SK-N-SH (cell line): Measurements from ENCODE around the gene BOD1. TPM values are rescaled to one million over a fixed set of nuclear protein-coding genes. Genes with fewer than 3 reads are reported as not detected.

Experiments used
- CTCF ChIA-PET: fragments of 300-600, 350-600 bp; formaldehyde crosslinking; extraction: SDS; loops from one replicate; lab custom pipeline; 2021; lab: Yijun Ruan, JAX
- POLR2A ChIA-PET: fragments of 350-600 bp; sonication (Branson Sonifier 250); formaldehyde crosslinking; extraction: SDS; loops from one replicate; lab custom pipeline; 2020; ENCODE audit warnings: antibody characterized with exemption, inconsistent platforms; lab: Yijun Ruan, JAX
- DNase-seq: peaks from one replicate; pipeline ENCODE4 v3.0.0; 2012
- H2AFZ ChIP-seq: fragments of 200-600 bp; sonication (generic); 2 replicates; pipeline ENCODE4 v1.8.1; 2016; ENCODE audit warnings: antibody characterized with exemption, mild to moderate bottlenecking, low read depth
- H3F3A ChIP-seq: fragments of 200-600 bp; sonication (generic); replicated peaks from 2 replicates; pipeline ENCODE3; 2016; ENCODE audit warnings: antibody characterized with exemption, mild to moderate bottlenecking; ENCODE audit not compliant: insufficient read depth
- H3K27ac ChIP-seq, 2 experiments: fragments of 200-500 bp in 1 of 2; fragments of 200-600 bp in 1 of 2; sonication (Bioruptor generic) in 1 of 2; sonication (generic), shearing (Covaris generic) in 1 of 2; 2 replicates each; pipeline versions ENCODE4 v1.5.1 to v1.6.1; 2014 to 2016; ENCODE audit warnings: low read depth in 2 of 2, inconsistent platforms in 1 of 2, low read length in 1 of 2, mild to moderate bottlenecking in 1 of 2, mixed read lengths in 1 of 2
- H3K27me3 ChIP-seq: fragments of 200-600 bp; sonication (generic), shearing (Covaris generic); 2 replicates; pipeline ENCODE4 v1.6.1; 2016; ENCODE audit warnings: mixed run types; ENCODE audit not compliant: insufficient read depth
- H3K36me3 ChIP-seq, 2 experiments: fragments of 200-500 bp in 1 of 2; fragments of 200-600 bp in 1 of 2; sonication (Bioruptor generic) in 1 of 2; sonication (generic) in 1 of 2; replicated peaks in 1 of 2; 2 replicates each; pipeline versions ENCODE3 to v1.5.1; 2014 to 2016; ENCODE audit warnings: low read length in 1 of 2, mild to moderate bottlenecking in 1 of 2; ENCODE audit not compliant: insufficient read depth in 2 of 2, control insufficient read depth in 1 of 2
- H3K4me1 ChIP-seq, 2 experiments: fragments of 200-500 bp in 1 of 2; fragments of 200-600 bp in 1 of 2; sonication (Bioruptor generic) in 1 of 2; sonication (generic), shearing (Covaris generic) in 1 of 2; 2 replicates each; pipeline versions ENCODE4 v1.5.1 to v1.6.1; 2014 to 2016; ENCODE audit warnings: low read depth in 1 of 2, low read length in 1 of 2, mixed run types in 1 of 2; ENCODE audit not compliant: insufficient read depth in 2 of 2, control insufficient read depth in 1 of 2
- H3K4me2 ChIP-seq: fragments of 200-600 bp; sonication (generic), shearing (Covaris generic); 2 replicates; pipeline ENCODE4 v1.6.1; 2017; ENCODE audit warnings: mixed run types
- H3K4me3 ChIP-seq, 2 experiments: fragments of 200-500 bp in 1 of 2; fragments of 200-600 bp in 1 of 2; sonication (Bioruptor generic) in 1 of 2; sonication (generic), shearing (Covaris generic) in 1 of 2; 2 replicates each; pipeline versions ENCODE4 v1.5.1 to v1.8.1; 2014 to 2016; ENCODE audit warnings: low read depth in 2 of 2, inconsistent platforms in 1 of 2, low read length in 1 of 2, mild to moderate bottlenecking in 1 of 2, mixed read lengths in 1 of 2, moderate library complexity in 1 of 2
- H3K79me2 ChIP-seq: fragments of 200-600 bp; sonication (generic); 2 replicates; pipeline ENCODE4 v1.8.1; 2017; ENCODE audit warnings: mild to moderate bottlenecking; ENCODE audit not compliant: insufficient read depth
- H3K9ac ChIP-seq: fragments of 200-600 bp; sonication (generic); 2 replicates; pipeline ENCODE4 v1.6.1; 2017; ENCODE audit warnings: mixed run types
- H3K9me2 ChIP-seq: fragments of 200-600 bp; sonication (generic); 2 replicates; pipeline ENCODE4 v1.6.1; 2017; ENCODE audit warnings: mixed run types
- H3K9me3 ChIP-seq: fragments of 200-600 bp; sonication (generic); 2 replicates; pipeline ENCODE4 v1.6.1; 2017; ENCODE audit warnings: mixed run types, mild to moderate bottlenecking, moderate library complexity
- H4K20me1 ChIP-seq: fragments of 200-600 bp; sonication (generic); 2 replicates; pipeline ENCODE4 v1.6.1; 2017; ENCODE audit warnings: mild to moderate bottlenecking, mixed run types; ENCODE audit not compliant: insufficient read depth
- CTCF ChIP-seq: fragments of 200-600 bp; sonication (generic); IDR thresholded peaks from 2 replicates; pipeline ENCODE4 v1.6.1; 2017; ENCODE audit warnings: antibody characterized with exemption, mild to moderate bottlenecking, moderate library complexity
- ELF1 ChIP-seq: IDR thresholded peaks from 2 replicates; pipeline ENCODE4 v1.4.0; 2012
- EP300 ChIP-seq, 2 experiments: IDR thresholded peaks; 2 replicates each; pipeline versions ENCODE4 v1.4.0 to v1.6.1; 2012; ENCODE audit warnings: borderline replicate concordance in 1 of 2, low read depth in 1 of 2, low read length in 1 of 2
- EZH2phosphoT487 ChIP-seq: fragments of 200-600 bp; sonication (generic); IDR thresholded peaks from 2 replicates; pipeline ENCODE4 v1.6.1; 2017; ENCODE audit warnings: low read depth, mixed run types, mild to moderate bottlenecking, antibody characterized with exemption, moderate library complexity, borderline replicate concordance
- FOSL2 ChIP-seq: IDR thresholded peaks from 2 replicates; pipeline ENCODE4 v1.4.0; 2012; ENCODE audit warnings: low read depth, mild to moderate bottlenecking, moderate library complexity, borderline replicate concordance
- FOXJ3 ChIP-seq: sonication (generic); formaldehyde crosslinking; IDR thresholded peaks from 2 replicates; pipeline ENCODE4 v1.5.1; 2020; ENCODE audit warnings: mild to moderate bottlenecking, missing genetic modification reagents
- MEF2A ChIP-seq: IDR thresholded peaks from 2 replicates; pipeline ENCODE4 v1.4.0; 2012; ENCODE audit warnings: low read depth, borderline replicate concordance
- NFIC ChIP-seq: IDR thresholded peaks from 2 replicates; pipeline ENCODE4 v1.4.0; 2012; ENCODE audit warnings: borderline replicate concordance
- NRF1 ChIP-seq: IDR thresholded peaks from 2 replicates; pipeline ENCODE4 v1.6.1; 2012; ENCODE audit warnings: low read depth, mild to moderate bottlenecking, low read length
- RCOR1 ChIP-seq: fragments of 150-350 bp; IDR thresholded peaks from 2 replicates; pipeline ENCODE4 v1.6.1; 2017; ENCODE audit warnings: antibody characterized with exemption, low read length
- REST ChIP-seq: IDR thresholded peaks from 2 replicates; pipeline ENCODE4 v1.6.1; 2012; ENCODE audit warnings: mild to moderate bottlenecking, low read depth, low read length, moderate library complexity
- RFX5 ChIP-seq: IDR thresholded peaks from 2 replicates; pipeline ENCODE4 v1.6.1; 2012; ENCODE audit warnings: mild to moderate bottlenecking, improper control_type of control experiment, low read length
- SIN3A ChIP-seq: IDR thresholded peaks from 2 replicates; pipeline ENCODE4 v1.6.1; 2012; ENCODE audit warnings: low read depth, mild to moderate bottlenecking, low read length, moderate library complexity, borderline replicate concordance
- USF1 ChIP-seq: IDR thresholded peaks from 2 replicates; pipeline ENCODE4 v1.4.0; 2012; ENCODE audit warnings: low read depth, borderline replicate concordance
- YY1 ChIP-seq: IDR thresholded peaks from 2 replicates; pipeline ENCODE4 v1.4.0; 2012; ENCODE audit warnings: low read depth, mild to moderate bottlenecking
- WGBS: methylation state at CpG from one replicate; pipeline ENCODE4 v1.1.6; 2017; ENCODE audit warnings: low lambda C conversion rate; 5-methylcytosine and 5-hydroxymethylcytosine counted together
- polyA plus RNA-seq, 3 experiments: library from polyadenylated mRNA; depleted of rRNA; stranded (reverse); fragments of >200 nt; gene quantifications; 2 replicates each; pipeline ENCODE4 v1.2.3, GENCODE V29; 2012
- TF ChIP-seq, protein P1 (sequence below): fragments of 150-350 bp; IDR thresholded peaks from 2 replicates; pipeline ENCODE4 v1.6.1; 2016; ENCODE audit warnings: mild to moderate bottlenecking, low read depth, low read length

BOD1 gene
- polyA plus RNA-seq, 1 of the 3 experiments (the other 2 are of a cell fraction), result 45.3 TPM

- ChIA-PET POLR2A (no interaction called here), CTCF (interaction anchor here (0.8 to 3.9 kb wide), 4 partner anchors 21 to 276 kb away, joined by 3 to 19 read pairs (median 4); no protein-coding TSS in a partner anchor)
- 74% methylated on average over 16 of the region's 22 CpGs for WGBS
- Histone ChIP-seq H3K9ac (no peak overlapping the region), H3K27me3 (no peaks in the 10 kb centered on the region), H3K9me2 (no peaks in the 10 kb centered on the region), H3K4me1 (peaks cover 0 to 6% of the 10 kb centered on the region in 2 experiments; a peak in 1 of 4 replicates), H4K20me1 (no peaks in the 10 kb centered on the region), H3F3A (no peaks in the 10 kb centered on the region), H3K9me3 (no peaks in the 10 kb centered on the region), H3K27ac (no peak overlapping the region), H3K4me3 (no peak overlapping the region), H2AFZ (no peak overlapping the region), H3K36me3 (no peaks in the 10 kb centered on the region), H3K79me2 (no peaks in the 10 kb centered on the region), H3K4me2 (no peak overlapping the region)
- no peak for DNase-seq
- TF ChIP-seq EP300 (IDR thresholded peaks at IDR 0.05; ENCODE audit: borderline replicate concordance in 1 of 2, low read depth in 1 of 2, low read length in 1 of 2) (no peak), MEF2A (no peak), NFIC (no peak), NRF1 (no peak), ELF1 (no peak), REST (no peak), SIN3A (no peak), CTCF (no peak), EZH2phosphoT487 (no peak), RCOR1 (no peak), FOSL2 (no peak), FOXJ3 (no peak), YY1 (no peak), USF1 (no peak), RFX5 (no peak)
- TF ChIP-seq, protein P1, sequence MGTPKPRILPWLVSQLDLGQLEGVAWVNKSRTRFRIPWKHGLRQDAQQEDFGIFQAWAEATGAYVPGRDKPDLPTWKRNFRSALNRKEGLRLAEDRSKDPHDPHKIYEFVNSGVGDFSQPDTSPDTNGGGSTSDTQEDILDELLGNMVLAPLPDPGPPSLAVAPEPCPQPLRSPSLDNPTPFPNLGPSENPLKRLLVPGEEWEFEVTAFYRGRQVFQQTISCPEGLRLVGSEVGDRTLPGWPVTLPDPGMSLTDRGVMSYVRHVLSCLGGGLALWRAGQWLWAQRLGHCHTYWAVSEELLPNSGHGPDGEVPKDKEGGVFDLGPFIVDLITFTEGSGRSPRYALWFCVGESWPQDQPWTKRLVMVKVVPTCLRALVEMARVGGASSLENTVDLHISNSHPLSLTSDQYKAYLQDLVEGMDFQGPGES, result no peak
Observed at GRCh38 chr5:173570321-173571090, 45.9 kb downstream of the BOD1 start.
